ENCODE results near the gene EIF3D. TPM values are rescaled to one million over a fixed set of nuclear protein-coding genes. Genes with fewer than 3 reads are reported as not detected.

The EIF3D gene
- total and polyA plus RNA-seq, 9 of the 15 experiments (the other 6 are each of a cell fraction or from before 2014, with no cell fraction given), result 191 to 422 (median 279) TPM

DNA sequence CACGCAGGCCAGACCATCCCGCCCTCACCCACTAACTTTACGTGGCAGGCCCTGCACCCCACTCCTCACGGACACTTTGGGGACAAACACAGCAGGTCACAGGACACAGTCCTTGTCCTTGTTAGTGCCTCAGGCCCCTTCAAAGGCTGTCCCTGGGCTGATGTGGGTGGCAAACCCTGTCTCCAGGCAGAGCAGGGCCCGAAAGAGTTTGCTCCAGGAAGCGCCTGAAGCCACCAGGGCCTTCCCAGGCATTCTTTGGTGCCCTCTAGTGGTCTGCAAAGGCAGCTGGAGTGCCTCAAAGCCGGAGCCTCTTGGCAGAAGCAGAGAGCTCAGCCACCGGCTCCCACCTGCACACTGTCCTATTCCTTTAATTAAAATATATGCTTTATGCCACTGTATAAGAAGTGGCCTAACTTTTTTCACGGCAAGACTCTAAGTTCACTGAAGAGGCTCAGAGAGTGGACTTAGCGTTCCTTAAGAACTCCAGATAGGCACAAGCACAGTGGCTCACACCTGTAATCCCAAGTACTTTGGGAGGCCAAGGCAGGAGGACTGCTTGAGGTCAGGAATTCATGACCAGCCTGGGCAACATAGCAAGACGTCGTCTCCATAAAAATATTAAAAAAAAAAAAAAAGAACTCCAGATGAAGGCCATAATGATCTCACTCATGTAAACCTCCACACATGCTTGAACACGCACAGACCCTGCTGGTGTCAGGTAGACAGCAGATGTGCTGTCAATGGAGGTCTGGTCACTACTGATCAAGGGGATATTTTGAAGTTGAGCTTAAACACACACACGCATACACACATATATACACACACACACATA, 58.6 kb downstream of the EIF3D start (continued):
- TF ChIP-seq, protein P1, sequence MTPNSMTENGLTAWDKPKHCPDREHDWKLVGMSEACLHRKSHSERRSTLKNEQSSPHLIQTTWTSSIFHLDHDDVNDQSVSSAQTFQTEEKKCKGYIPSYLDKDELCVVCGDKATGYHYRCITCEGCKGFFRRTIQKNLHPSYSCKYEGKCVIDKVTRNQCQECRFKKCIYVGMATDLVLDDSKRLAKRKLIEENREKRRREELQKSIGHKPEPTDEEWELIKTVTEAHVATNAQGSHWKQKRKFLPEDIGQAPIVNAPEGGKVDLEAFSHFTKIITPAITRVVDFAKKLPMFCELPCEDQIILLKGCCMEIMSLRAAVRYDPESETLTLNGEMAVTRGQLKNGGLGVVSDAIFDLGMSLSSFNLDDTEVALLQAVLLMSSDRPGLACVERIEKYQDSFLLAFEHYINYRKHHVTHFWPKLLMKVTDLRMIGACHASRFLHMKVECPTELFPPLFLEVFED (CRISPR knock-in tag; conservative IDR thresholded peaks at IDR 0.05), result no peak
- no peak for TF ChIP-seq TARDBP (IDR thresholded peaks at IDR 0.05)
- no peak for TF ChIP-seq ZNF77 (CRISPR knock-in tag; IDR thresholded peaks at IDR 0.05)
- no peak for TF ChIP-seq KDM1A (IDR thresholded peaks at IDR 0.05)
- no peak for TF ChIP-seq NRF1 (conservative IDR thresholded peaks at IDR 0.05 in 1 of 2, IDR thresholded peaks at IDR 0.05 in 1 of 2)
- no peak for TF ChIP-seq HLTF (IDR thresholded peaks at IDR 0.05)
- TF ChIP-seq CBX3 (IDR thresholded peaks at IDR 0.05; ENCODE audit: borderline replicate concordance in 1 of 2, low read length in 2 of 2), result no peak
- no peak for TF ChIP-seq ZBTB8A (IDR thresholded peaks at IDR 0.05; ENCODE audit: partially characterized antibody)
- TF ChIP-seq, protein P2, sequence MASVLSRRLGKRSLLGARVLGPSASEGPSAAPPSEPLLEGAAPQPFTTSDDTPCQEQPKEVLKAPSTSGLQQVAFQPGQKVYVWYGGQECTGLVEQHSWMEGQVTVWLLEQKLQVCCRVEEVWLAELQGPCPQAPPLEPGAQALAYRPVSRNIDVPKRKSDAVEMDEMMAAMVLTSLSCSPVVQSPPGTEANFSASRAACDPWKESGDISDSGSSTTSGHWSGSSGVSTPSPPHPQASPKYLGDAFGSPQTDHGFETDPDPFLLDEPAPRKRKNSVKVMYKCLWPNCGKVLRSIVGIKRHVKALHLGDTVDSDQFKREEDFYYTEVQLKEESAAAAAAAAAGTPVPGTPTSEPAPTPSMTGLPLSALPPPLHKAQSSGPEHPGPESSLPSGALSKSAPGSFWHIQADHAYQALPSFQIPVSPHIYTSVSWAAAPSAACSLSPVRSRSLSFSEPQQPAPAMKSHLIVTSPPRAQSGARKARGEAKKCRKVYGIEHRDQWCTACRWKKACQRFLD (CRISPR knock-in tag; IDR thresholded peaks at IDR 0.05), result no peak
- no peak for TF ChIP-seq TEAD2 (tag; IDR thresholded peaks at IDR 0.05)
- TF ChIP-seq, protein P3, sequence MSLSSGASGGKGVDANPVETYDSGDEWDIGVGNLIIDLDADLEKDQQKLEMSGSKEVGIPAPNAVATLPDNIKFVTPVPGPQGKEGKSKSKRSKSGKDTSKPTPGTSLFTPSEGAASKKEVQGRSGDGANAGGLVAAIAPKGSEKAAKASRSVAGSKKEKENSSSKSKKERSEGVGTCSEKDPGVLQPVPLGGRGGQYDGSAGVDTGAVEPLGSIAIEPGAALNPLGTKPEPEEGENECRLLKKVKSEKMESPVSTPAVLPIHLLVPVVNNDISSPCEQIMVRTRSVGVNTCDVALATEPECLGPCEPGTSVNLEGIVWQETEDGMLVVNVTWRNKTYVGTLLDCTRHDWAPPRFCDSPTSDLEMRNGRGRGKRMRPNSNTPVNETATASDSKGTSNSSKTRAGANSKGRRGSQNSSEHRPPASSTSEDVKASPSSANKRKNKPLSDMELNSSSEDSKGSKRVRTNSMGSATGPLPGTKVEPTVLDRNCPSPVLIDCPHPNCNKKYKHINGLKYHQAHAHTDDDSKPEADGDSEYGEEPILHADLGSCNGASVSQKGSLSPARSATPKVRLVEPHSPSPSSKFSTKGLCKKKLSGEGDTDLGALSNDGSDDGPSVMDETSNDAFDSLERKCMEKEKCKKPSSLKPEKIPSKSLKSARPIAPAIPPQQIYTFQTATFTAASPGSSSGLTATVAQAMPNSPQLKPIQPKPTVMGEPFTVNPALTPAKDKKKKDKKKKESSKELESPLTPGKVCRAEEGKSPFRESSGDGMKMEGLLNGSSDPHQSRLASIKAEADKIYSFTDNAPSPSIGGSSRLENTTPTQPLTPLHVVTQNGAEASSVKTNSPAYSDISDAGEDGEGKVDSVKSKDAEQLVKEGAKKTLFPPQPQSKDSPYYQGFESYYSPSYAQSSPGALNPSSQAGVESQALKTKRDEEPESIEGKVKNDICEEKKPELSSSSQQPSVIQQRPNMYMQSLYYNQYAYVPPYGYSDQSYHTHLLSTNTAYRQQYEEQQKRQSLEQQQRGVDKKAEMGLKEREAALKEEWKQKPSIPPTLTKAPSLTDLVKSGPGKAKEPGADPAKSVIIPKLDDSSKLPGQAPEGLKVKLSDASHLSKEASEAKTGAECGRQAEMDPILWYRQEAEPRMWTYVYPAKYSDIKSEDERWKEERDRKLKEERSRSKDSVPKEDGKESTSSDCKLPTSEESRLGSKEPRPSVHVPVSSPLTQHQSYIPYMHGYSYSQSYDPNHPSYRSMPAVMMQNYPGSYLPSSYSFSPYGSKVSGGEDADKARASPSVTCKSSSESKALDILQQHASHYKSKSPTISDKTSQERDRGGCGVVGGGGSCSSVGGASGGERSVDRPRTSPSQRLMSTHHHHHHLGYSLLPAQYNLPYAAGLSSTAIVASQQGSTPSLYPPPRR (CRISPR knock-in tag; IDR thresholded peaks at IDR 0.05; ENCODE audit: borderline replicate concordance), result no peak
- TF ChIP-seq, protein P4, sequence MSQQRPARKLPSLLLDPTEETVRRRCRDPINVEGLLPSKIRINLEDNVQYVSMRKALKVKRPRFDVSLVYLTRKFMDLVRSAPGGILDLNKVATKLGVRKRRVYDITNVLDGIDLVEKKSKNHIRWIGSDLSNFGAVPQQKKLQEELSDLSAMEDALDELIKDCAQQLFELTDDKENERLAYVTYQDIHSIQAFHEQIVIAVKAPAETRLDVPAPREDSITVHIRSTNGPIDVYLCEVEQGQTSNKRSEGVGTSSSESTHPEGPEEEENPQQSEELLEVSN (IDR thresholded peaks at IDR 0.05; ENCODE audit: borderline replicate concordance in 1 of 2, extremely low read depth in 1 of 2, insufficient read depth in 1 of 2, insufficient read length in 1 of 2, low read depth in 1 of 2, low read length in 1 of 2, poor library complexity in 1 of 2, severe bottlenecking in 1 of 2), result no peak

All from K562 (cell line).